Panc1 (cell line): ENCODE data around the gene NLRP4. TPM values are rescaled to one million over a fixed set of nuclear protein-coding genes. Genes with fewer than 3 reads are reported as not detected.

Experiments
- ATAC-seq: fragments of 200-7000 bp; cut with Tn5 transposase; 2 replicates; pipeline ENCODE4 v1.9.1; 2020; ENCODE audit warnings: mild to moderate bottlenecking, moderate library complexity
- BruUV-seq: library from RNA; stranded (reverse); fragments of 400-500 nt; replicated peaks from 2 replicates; lab custom pipeline; 2021; lab: Mats Ljungman, UMichigan
- CTCF ChIA-PET: fragments of 300-600 bp; sonication (Branson Sonifier 250); formaldehyde crosslinking; loops from one replicate; lab custom pipeline; 2022; ENCODE audit warnings: antibody characterized with exemption; lab: Charles Lee
- POLR2A ChIA-PET: fragments of 300-600 bp; sonication (Branson Sonifier 250); formaldehyde crosslinking; loops from one replicate; lab custom pipeline; 2022; ENCODE audit warnings: antibody characterized with exemption; lab: Charles Lee
- DNase-seq: peaks from one replicate; pipeline ENCODE4 v3.0.0-alpha.2; 2010; ENCODE audit warnings: low read depth, low spot score
- H3K27ac ChIP-seq: 2 replicates; pipeline ENCODE4 v1.5.1; 2011; ENCODE audit warnings: mild to moderate bottlenecking, low read length, inconsistent platforms
- H3K27me3 ChIP-seq: fragments of 200-500 bp; sonication (Bioruptor generic); 2 replicates; pipeline ENCODE4 v1.6.0; 2014; ENCODE audit warnings: low read length, inconsistent platforms; ENCODE audit not compliant: control insufficient read depth, insufficient read depth
- H3K36me3 ChIP-seq: fragments of 200-500 bp; sonication (Bioruptor generic); 2 replicates; pipeline ENCODE4 v1.5.1; 2014; ENCODE audit warnings: inconsistent platforms, mild to moderate bottlenecking, low read length, moderate library complexity; ENCODE audit not compliant: control insufficient read depth, insufficient read depth
- H3K4me1 ChIP-seq: 2 replicates; pipeline ENCODE4 v1.5.1; 2011; ENCODE audit warnings: inconsistent platforms, mild to moderate bottlenecking, low read length, moderate library complexity; ENCODE audit not compliant: control insufficient read depth, insufficient read depth
- H3K4me3 ChIP-seq, 2 experiments: 2 replicates each; pipeline ENCODE4 v1.5.1; 2011 to 2012; ENCODE audit warnings: low read depth in 2 of 2, low read length in 2 of 2, mild to moderate bottlenecking in 2 of 2, inconsistent platforms in 1 of 2, moderate library complexity in 1 of 2
- H3K9me3 ChIP-seq: fragments of 200-500 bp; sonication (Bioruptor generic); 2 replicates; pipeline ENCODE4 v1.5.1; 2014; ENCODE audit warnings: low read depth, mild to moderate bottlenecking, inconsistent platforms, low read length, moderate library complexity; ENCODE audit not compliant: control insufficient read depth, insufficient read depth
- CTCF ChIP-seq: fragments of 450-650 bp; IDR thresholded peaks from 2 replicates; pipeline ENCODE4 v1.5.1; 2017; ENCODE audit warnings: mild to moderate bottlenecking
- POLR2AphosphoS5 ChIP-seq: IDR thresholded peaks from 2 replicates; pipeline ENCODE4 v1.6.1; 2012; ENCODE audit warnings: mild to moderate bottlenecking, low read depth, low read length, moderate library complexity
- SIN3A ChIP-seq: IDR thresholded peaks from 2 replicates; pipeline ENCODE4 v1.6.1; 2012; ENCODE audit warnings: low read depth, mild to moderate bottlenecking, low read length, moderate library complexity, borderline replicate concordance; ENCODE audit not compliant: insufficient read depth
- TCF7L2 ChIP-seq: IDR thresholded peaks from 2 replicates; pipeline ENCODE4 v1.6.1; 2011; ENCODE audit warnings: mild to moderate bottlenecking, low read depth, low read length, inconsistent platforms
- in situ Hi-C: cut with HindIII; loops from 2 replicates; pipeline ENCODE4 v1.10.0; 2016; ENCODE audit warnings: low sequenced_read_pairs, low pct_unique_long_range_greater_than_20kb
- intact Hi-C: fragments of 100-400 bp; cut with micrococcal nuclease; formaldehyde crosslinking; loops from one replicate; pipeline ENCODE4 v1.10.0; 2022; ENCODE audit not compliant: unreplicated experiment
- total RNA-seq: library from RNA; stranded (reverse); gene quantifications from one replicate; pipeline ENCODE4 v1.2.1, GENCODE V29; 2021; ENCODE audit not compliant: unreplicated experiment
- TF ChIP-seq, protein P1 (sequence below), 2 experiments: IDR thresholded peaks; 2 replicates each; pipeline ENCODE4 v1.6.1; 2011 to 2012; ENCODE audit warnings: low read depth in 2 of 2, control low read depth in 1 of 2, low read length in 1 of 2, mild to moderate bottlenecking in 1 of 2, moderate library complexity in 1 of 2; ENCODE audit not compliant: insufficient read depth in 1 of 2

NLRP4 gene
- total RNA-seq, 1 experiment from 2014 or later, result not detected

GRCh38 chr19:55857149-55857548, 20.8 kb downstream of the NLRP4 start:
- no peaks in the 10 kb centered on the region for H3K36me3 ChIP-seq
- DNase-seq (no peak), ATAC-seq (no peak)
- CTCF ChIA-PET, result no interaction called here
- BruUV-seq, result no TSS peak
- H3K4me3 ChIP-seq, result no peak overlapping the region
- H3K27ac ChIP-seq, result no peak overlapping the region
- peaks cover 8% of the 10 kb centered on the region for H3K27me3 ChIP-seq
- H3K9me3 ChIP-seq, result no peaks in the 10 kb centered on the region
- in situ Hi-C loops (no loop called here), intact Hi-C loops (loop anchor here (1.0 kb wide), 1 partner anchor 14 kb away; no protein-coding TSS in a partner anchor)
- TF ChIP-seq, protein P1, sequence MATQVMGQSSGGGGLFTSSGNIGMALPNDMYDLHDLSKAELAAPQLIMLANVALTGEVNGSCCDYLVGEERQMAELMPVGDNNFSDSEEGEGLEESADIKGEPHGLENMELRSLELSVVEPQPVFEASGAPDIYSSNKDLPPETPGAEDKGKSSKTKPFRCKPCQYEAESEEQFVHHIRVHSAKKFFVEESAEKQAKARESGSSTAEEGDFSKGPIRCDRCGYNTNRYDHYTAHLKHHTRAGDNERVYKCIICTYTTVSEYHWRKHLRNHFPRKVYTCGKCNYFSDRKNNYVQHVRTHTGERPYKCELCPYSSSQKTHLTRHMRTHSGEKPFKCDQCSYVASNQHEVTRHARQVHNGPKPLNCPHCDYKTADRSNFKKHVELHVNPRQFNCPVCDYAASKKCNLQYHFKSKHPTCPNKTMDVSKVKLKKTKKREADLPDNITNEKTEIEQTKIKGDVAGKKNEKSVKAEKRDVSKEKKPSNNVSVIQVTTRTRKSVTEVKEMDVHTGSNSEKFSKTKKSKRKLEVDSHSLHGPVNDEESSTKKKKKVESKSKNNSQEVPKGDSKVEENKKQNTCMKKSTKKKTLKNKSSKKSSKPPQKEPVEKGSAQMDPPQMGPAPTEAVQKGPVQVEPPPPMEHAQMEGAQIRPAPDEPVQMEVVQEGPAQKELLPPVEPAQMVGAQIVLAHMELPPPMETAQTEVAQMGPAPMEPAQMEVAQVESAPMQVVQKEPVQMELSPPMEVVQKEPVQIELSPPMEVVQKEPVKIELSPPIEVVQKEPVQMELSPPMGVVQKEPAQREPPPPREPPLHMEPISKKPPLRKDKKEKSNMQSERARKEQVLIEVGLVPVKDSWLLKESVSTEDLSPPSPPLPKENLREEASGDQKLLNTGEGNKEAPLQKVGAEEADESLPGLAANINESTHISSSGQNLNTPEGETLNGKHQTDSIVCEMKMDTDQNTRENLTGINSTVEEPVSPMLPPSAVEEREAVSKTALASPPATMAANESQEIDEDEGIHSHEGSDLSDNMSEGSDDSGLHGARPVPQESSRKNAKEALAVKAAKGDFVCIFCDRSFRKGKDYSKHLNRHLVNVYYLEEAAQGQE (IDR thresholded peaks at IDR 0.05; ENCODE audit: insufficient read depth in 1 of 2, low read depth in 2 of 2, low read length in 1 of 2), result no peak
- TF ChIP-seq TCF7L2 (no peak), POLR2AphosphoS5 (no peak), SIN3A (no peak), CTCF (no peak)
- H3K4me1 ChIP-seq, result no peaks in the 10 kb centered on the region
- POLR2A ChIA-PET, result interaction anchor here (0.7 kb wide), 2 partner anchors 153 to 381 kb away, joined by 3 read pairs; no protein-coding TSS in a partner anchor

- Histone ChIP-seq H3K27me3 (peaks cover 8% of the 10 kb centered on the region), H3K27ac (no peak overlapping the region), H3K9me3 (no peaks in the 10 kb centered on the region), H3K36me3 (no peaks in the 10 kb centered on the region), H3K4me1 (no peaks in the 10 kb centered on the region), H3K4me3 (no peak overlapping the region)
- POLR2A ChIA-PET, result no interaction called here
- no peak for TF ChIP-seq SIN3A
- TF ChIP-seq POLR2AphosphoS5, result no peak
- no peak for TF ChIP-seq TCF7L2
- TF ChIP-seq, protein P1 (IDR thresholded peaks at IDR 0.05; ENCODE audit: insufficient read depth in 1 of 2, low read depth in 2 of 2, low read length in 1 of 2), result no peak
- TF ChIP-seq CTCF, result no peak
- in situ Hi-C loops, result no loop called here
- BruUV-seq, result no TSS peak
- intact Hi-C loops, result loop anchor here (1.0 kb wide), 1 partner anchor 15 kb away; no protein-coding TSS in a partner anchor
- no peak for DNase-seq
- CTCF ChIA-PET, result no interaction called here
- ATAC-seq, result no peak
Observed at GRCh38 chr19:55857974-55858373, 21.6 kb downstream of the NLRP4 start.
